IMR-90 (cell line): Measurements from ENCODE around the gene CYP1A2. TPM values are rescaled to one million over a fixed set of nuclear protein-coding genes. Genes with fewer than 3 reads are reported as not detected.

Source experiments
- ATAC-seq: fragments of 200-7000 bp; cut with Tn5 transposase; 2 replicates; pipeline ENCODE4 v1.9.1; 2020; ENCODE audit warnings: low read depth, mild to moderate bottlenecking, moderate library complexity
- BruUV-seq: library from RNA; stranded (reverse); fragments of 400-500 nt; replicated peaks from 2 replicates; lab custom pipeline; 2021; lab: Mats Ljungman, UMichigan
- CTCF ChIA-PET: fragments of 300-600 bp; formaldehyde crosslinking; extraction: SDS; loops from one replicate; lab custom pipeline; 2021; ENCODE audit warnings: antibody characterized with exemption; lab: Yijun Ruan, JAX
- POLR2A ChIA-PET: fragments of 300-600 bp; sonication (Branson Sonifier 250); formaldehyde crosslinking; loops from one replicate; lab custom pipeline; 2022; ENCODE audit warnings: antibody characterized with exemption; ENCODE audit not compliant: unreplicated experiment; lab: Charles Lee
- DNase-seq: peaks from one replicate; pipeline ENCODE4 v3.0.0; 2013
- H2AFZ ChIP-seq: replicated peaks from 2 replicates; pipeline ENCODE3; 2013; ENCODE audit warnings: low read length, mild to moderate bottlenecking; ENCODE audit not compliant: poor library complexity
- H2AK5ac ChIP-seq: 2 replicates; pipeline ENCODE4 v1.6.1; 2013; ENCODE audit warnings: low read depth, low read length, inconsistent platforms
- H2AK9ac ChIP-seq: replicated peaks from 2 replicates; pipeline ENCODE3; 2013; ENCODE audit warnings: mild to moderate bottlenecking, low read depth, low read length, moderate library complexity; ENCODE audit not compliant: poor library complexity
- H2BK120ac ChIP-seq: 2 replicates; pipeline ENCODE4 v1.6.1; 2013; ENCODE audit warnings: low read depth, low read length, inconsistent platforms
- H2BK15ac ChIP-seq: 3 replicates; pipeline ENCODE4 v1.6.1; 2013; ENCODE audit warnings: low read depth, low read length, inconsistent platforms
- H2BK20ac ChIP-seq: 2 replicates; pipeline ENCODE4 v1.6.1; 2013; ENCODE audit warnings: low read depth, mild to moderate bottlenecking, inconsistent platforms, low read length, moderate library complexity
- H2BK5ac ChIP-seq: 2 replicates; pipeline ENCODE4 v1.6.1; 2013; ENCODE audit warnings: mild to moderate bottlenecking, low read depth, low read length, inconsistent platforms; ENCODE audit not compliant: poor library complexity, severe bottlenecking
- H3K14ac ChIP-seq: replicated peaks from 2 replicates; pipeline ENCODE4 v1.6.1; 2013; ENCODE audit warnings: low read depth, low read length, inconsistent platforms
- H3K18ac ChIP-seq: 2 replicates; pipeline ENCODE4 v1.6.1; 2013; ENCODE audit warnings: low read depth, low read length, control low read depth
- H3K23ac ChIP-seq: 2 replicates; pipeline ENCODE4 v1.6.1; 2013; ENCODE audit warnings: low read depth, low read length, inconsistent platforms
- H3K27ac ChIP-seq: 2 replicates; pipeline ENCODE4 v1.5.1; 2013; ENCODE audit warnings: mild to moderate bottlenecking, control low read depth, low read length; ENCODE audit not compliant: insufficient read depth
- H3K27me3 ChIP-seq: 2 replicates; pipeline ENCODE4 v1.6.1; 2013; ENCODE audit warnings: low read length; ENCODE audit not compliant: control insufficient read depth, insufficient read depth
- H3K36me3 ChIP-seq: 2 replicates; pipeline ENCODE4 v1.6.1; 2013; ENCODE audit warnings: low read length, mixed read lengths; ENCODE audit not compliant: control insufficient read depth, insufficient read depth
- H3K4ac ChIP-seq: 2 replicates; pipeline ENCODE4 v1.6.1; 2013; ENCODE audit warnings: low read depth, low read length, inconsistent platforms
- H3K4me1 ChIP-seq: 2 replicates; pipeline ENCODE4 v1.6.1; 2013; ENCODE audit warnings: low read length, mixed read lengths; ENCODE audit not compliant: control insufficient read depth, insufficient read depth
- H3K4me2 ChIP-seq: 2 replicates; pipeline ENCODE4 v1.6.1; 2013; ENCODE audit warnings: low read depth, mild to moderate bottlenecking, control low read depth, low read length, moderate library complexity
- H3K4me3 ChIP-seq: 2 replicates; pipeline ENCODE4 v1.5.1; 2013; ENCODE audit warnings: low read depth, mild to moderate bottlenecking, control low read depth, low read length, moderate library complexity; ENCODE audit not compliant: insufficient read depth
- H3K56ac ChIP-seq: 2 replicates; pipeline ENCODE4 v1.6.1; 2013; ENCODE audit warnings: low read length, inconsistent platforms; ENCODE audit not compliant: insufficient read depth; ENCODE audit errors: extremely low read depth
- H3K79me1 ChIP-seq, 2 experiments: 2 replicates each; pipeline ENCODE4 v1.6.1; 2013; ENCODE audit warnings: low read length in 2 of 2, inconsistent platforms in 1 of 2, low read depth in 1 of 2
- H3K9ac ChIP-seq: 2 replicates; pipeline ENCODE4 v1.6.1; 2013; ENCODE audit warnings: low read depth, low read length, control low read depth
- H3K9me1 ChIP-seq: 2 replicates; pipeline ENCODE4 v1.6.1; 2013; ENCODE audit warnings: low read length, inconsistent platforms; ENCODE audit not compliant: insufficient read depth
- H3K9me3 ChIP-seq: 2 replicates; pipeline ENCODE4 v1.6.1; 2013; ENCODE audit warnings: low read length; ENCODE audit not compliant: control insufficient read depth, insufficient read depth
- H4K20me1 ChIP-seq: 2 replicates; pipeline ENCODE4 v1.6.1; 2013; ENCODE audit warnings: low read length, inconsistent platforms; ENCODE audit not compliant: insufficient read depth
- H4K5ac ChIP-seq: 2 replicates; pipeline ENCODE4 v1.6.1; 2013; ENCODE audit warnings: mild to moderate bottlenecking, low read depth, low read length, control low read depth
- H4K8ac ChIP-seq, 2 experiments: 2 replicates each; pipeline ENCODE4 v1.6.1; 2013; ENCODE audit warnings: low read depth in 2 of 2, low read length in 2 of 2, control low read depth in 1 of 2, inconsistent platforms in 1 of 2
- H4K91ac ChIP-seq: 2 replicates; pipeline ENCODE4 v1.6.1; 2013; ENCODE audit warnings: low read depth, low read length, inconsistent platforms; ENCODE audit not compliant: insufficient read depth
- CEBPB ChIP-seq: IDR thresholded peaks from 2 replicates; pipeline ENCODE4 v1.6.1; 2012; ENCODE audit warnings: low read depth, low read length, improper control_type of control experiment
- dilution Hi-C: fragments of 300-500 bp; cut with HindIII; formaldehyde crosslinking; loops from one replicate; pipeline ENCODE4 v1.14.3; 2018; ENCODE audit warnings: low sequenced_read_pairs; ENCODE audit not compliant: unreplicated experiment
- in situ Hi-C: fragments of 300-500 bp; cut with MboI; formaldehyde crosslinking; loops from 3 replicates; pipeline ENCODE4 v1.14.3; 2019; ENCODE audit warnings: low sequenced_read_pairs, inconsistent platforms, mixed read lengths
- intact Hi-C: fragments of 100-400 bp; cut with micrococcal nuclease; formaldehyde crosslinking; loops from 2 replicates; pipeline ENCODE4 v1.10.0; 2022
- polyA plus RNA-seq, 3 experiments: library from polyadenylated mRNA; depleted of rRNA; stranded (reverse); fragments of >200 nt; gene quantifications; 2 replicates each; pipeline ENCODE4 v1.2.3, GENCODE V29; 2012; ENCODE audit warnings: low replicate concordance in 1 of 3
- total RNA-seq: library from RNA; depleted of rRNA; stranded (reverse); fragments of >200 nt; gene quantifications from 2 replicates; pipeline ENCODE4 v1.2.3, GENCODE V29; 2012

The CYP1A2 gene
- total and polyA plus RNA-seq, 2 of the 4 experiments (the other 2 are of a cell fraction), result not detected

GRCh38 chr15:74724570-74725224, 23.9 kb upstream of the CYP1A2 start:
- peaks cover 71% of the 10 kb centered on the region for H3K27me3 ChIP-seq
- dilution Hi-C loops, result no loop called here
- no peak overlapping the region for H2BK15ac ChIP-seq
- no peak for DNase-seq
- no peak overlapping the region for H4K5ac ChIP-seq
- no peak overlapping the region for H3K27ac ChIP-seq
- no peak for TF ChIP-seq CEBPB
- no peak overlapping the region for H2AK9ac ChIP-seq
- no peak overlapping the region for H3K4ac ChIP-seq
- ATAC-seq, result no peak
- H3K4me2 ChIP-seq, result no peak overlapping the region
- in situ Hi-C loops, result no loop called here
- H3K23ac ChIP-seq, result no peak overlapping the region
- no peak overlapping the region for H2AK5ac ChIP-seq
- H2AFZ ChIP-seq, result peak overlapping the region; percentile 58
- H2BK120ac ChIP-seq, result no peak overlapping the region
- H3K9ac ChIP-seq, result no peak overlapping the region
- ChIA-PET CTCF (no interaction called here), POLR2A (interaction anchor here (0.5 kb wide), 1 partner anchor 41 kb away, joined by 7 read pairs; no protein-coding TSS in a partner anchor)
- H3K9me1 ChIP-seq, result peaks cover 5% of the 10 kb centered on the region
- BruUV-seq, result no TSS peak
- H4K8ac ChIP-seq, result no peak overlapping the region
- no peaks in the 10 kb centered on the region for H3K79me1 ChIP-seq
- H2BK20ac ChIP-seq, result no peak overlapping the region
- no peak overlapping the region for H3K18ac ChIP-seq
- H2BK5ac ChIP-seq, result no peak overlapping the region
- no peaks in the 10 kb centered on the region for H3K9me3 ChIP-seq
- H3K4me1 ChIP-seq, result no peaks in the 10 kb centered on the region
- H3K14ac ChIP-seq, result no peak overlapping the region
- no peak overlapping the region for H3K4me3 ChIP-seq
- no peaks in the 10 kb centered on the region; the same call in 1 of the 2 replicates for H4K20me1 ChIP-seq
- H3K56ac ChIP-seq, result no peak overlapping the region
- no peak overlapping the region for H4K91ac ChIP-seq
- intact Hi-C loops, result no loop called here
- no peaks in the 10 kb centered on the region for H3K36me3 ChIP-seq
